IMR-90 (cell line): Measurements from ENCODE around the gene MFAP3. TPM values are rescaled to one million over a fixed set of nuclear protein-coding genes. Genes with fewer than 3 reads are reported as not detected.

Experiments
- ATAC-seq: fragments of 200-7000 bp; cut with Tn5 transposase; 2 replicates; pipeline ENCODE4 v1.9.1; 2020; ENCODE audit warnings: low read depth, mild to moderate bottlenecking, moderate library complexity
- BruUV-seq: library from RNA; stranded (reverse); fragments of 400-500 nt; replicated peaks from 2 replicates; lab custom pipeline; 2021; lab: Mats Ljungman, UMichigan
- CTCF ChIA-PET: fragments of 300-600 bp; formaldehyde crosslinking; extraction: SDS; loops from one replicate; lab custom pipeline; 2021; ENCODE audit warnings: antibody characterized with exemption; lab: Yijun Ruan, JAX
- POLR2A ChIA-PET: fragments of 300-600 bp; sonication (Branson Sonifier 250); formaldehyde crosslinking; loops from one replicate; lab custom pipeline; 2022; ENCODE audit warnings: antibody characterized with exemption; ENCODE audit not compliant: unreplicated experiment; lab: Charles Lee
- DNase-seq: peaks from one replicate; pipeline ENCODE4 v3.0.0; 2013
- H2AFZ ChIP-seq: replicated peaks from 2 replicates; pipeline ENCODE3; 2013; ENCODE audit warnings: low read length, mild to moderate bottlenecking; ENCODE audit not compliant: poor library complexity
- H2AK5ac ChIP-seq: 2 replicates; pipeline ENCODE4 v1.6.1; 2013; ENCODE audit warnings: low read depth, low read length, inconsistent platforms
- H2AK9ac ChIP-seq: replicated peaks from 2 replicates; pipeline ENCODE3; 2013; ENCODE audit warnings: mild to moderate bottlenecking, low read depth, low read length, moderate library complexity; ENCODE audit not compliant: poor library complexity
- H2BK120ac ChIP-seq: 2 replicates; pipeline ENCODE4 v1.6.1; 2013; ENCODE audit warnings: low read depth, low read length, inconsistent platforms
- H2BK15ac ChIP-seq: 3 replicates; pipeline ENCODE4 v1.6.1; 2013; ENCODE audit warnings: low read depth, low read length, inconsistent platforms
- H2BK20ac ChIP-seq: 2 replicates; pipeline ENCODE4 v1.6.1; 2013; ENCODE audit warnings: low read depth, mild to moderate bottlenecking, inconsistent platforms, low read length, moderate library complexity
- H2BK5ac ChIP-seq: 2 replicates; pipeline ENCODE4 v1.6.1; 2013; ENCODE audit warnings: mild to moderate bottlenecking, low read depth, low read length, inconsistent platforms; ENCODE audit not compliant: poor library complexity, severe bottlenecking
- H3K14ac ChIP-seq: replicated peaks from 2 replicates; pipeline ENCODE4 v1.6.1; 2013; ENCODE audit warnings: low read depth, low read length, inconsistent platforms
- H3K18ac ChIP-seq: 2 replicates; pipeline ENCODE4 v1.6.1; 2013; ENCODE audit warnings: low read depth, low read length, control low read depth
- H3K23ac ChIP-seq: 2 replicates; pipeline ENCODE4 v1.6.1; 2013; ENCODE audit warnings: low read depth, low read length, inconsistent platforms
- H3K27ac ChIP-seq: 2 replicates; pipeline ENCODE4 v1.5.1; 2013; ENCODE audit warnings: mild to moderate bottlenecking, control low read depth, low read length; ENCODE audit not compliant: insufficient read depth
- H3K27me3 ChIP-seq: 2 replicates; pipeline ENCODE4 v1.6.1; 2013; ENCODE audit warnings: low read length; ENCODE audit not compliant: control insufficient read depth, insufficient read depth
- H3K36me3 ChIP-seq: 2 replicates; pipeline ENCODE4 v1.6.1; 2013; ENCODE audit warnings: low read length, mixed read lengths; ENCODE audit not compliant: control insufficient read depth, insufficient read depth
- H3K4ac ChIP-seq: 2 replicates; pipeline ENCODE4 v1.6.1; 2013; ENCODE audit warnings: low read depth, low read length, inconsistent platforms
- H3K4me1 ChIP-seq: 2 replicates; pipeline ENCODE4 v1.6.1; 2013; ENCODE audit warnings: low read length, mixed read lengths; ENCODE audit not compliant: control insufficient read depth, insufficient read depth
- H3K4me2 ChIP-seq: 2 replicates; pipeline ENCODE4 v1.6.1; 2013; ENCODE audit warnings: low read depth, mild to moderate bottlenecking, control low read depth, low read length, moderate library complexity
- H3K4me3 ChIP-seq: 2 replicates; pipeline ENCODE4 v1.5.1; 2013; ENCODE audit warnings: low read depth, mild to moderate bottlenecking, control low read depth, low read length, moderate library complexity; ENCODE audit not compliant: insufficient read depth
- H3K56ac ChIP-seq: 2 replicates; pipeline ENCODE4 v1.6.1; 2013; ENCODE audit warnings: low read length, inconsistent platforms; ENCODE audit not compliant: insufficient read depth; ENCODE audit errors: extremely low read depth
- H3K79me1 ChIP-seq, 2 experiments: 2 replicates each; pipeline ENCODE4 v1.6.1; 2013; ENCODE audit warnings: low read length in 2 of 2, inconsistent platforms in 1 of 2, low read depth in 1 of 2
- H3K9ac ChIP-seq: 2 replicates; pipeline ENCODE4 v1.6.1; 2013; ENCODE audit warnings: low read depth, low read length, control low read depth
- H3K9me1 ChIP-seq: 2 replicates; pipeline ENCODE4 v1.6.1; 2013; ENCODE audit warnings: low read length, inconsistent platforms; ENCODE audit not compliant: insufficient read depth
- H3K9me3 ChIP-seq: 2 replicates; pipeline ENCODE4 v1.6.1; 2013; ENCODE audit warnings: low read length; ENCODE audit not compliant: control insufficient read depth, insufficient read depth
- H4K20me1 ChIP-seq: 2 replicates; pipeline ENCODE4 v1.6.1; 2013; ENCODE audit warnings: low read length, inconsistent platforms; ENCODE audit not compliant: insufficient read depth
- H4K5ac ChIP-seq: 2 replicates; pipeline ENCODE4 v1.6.1; 2013; ENCODE audit warnings: mild to moderate bottlenecking, low read depth, low read length, control low read depth
- H4K8ac ChIP-seq, 2 experiments: 2 replicates each; pipeline ENCODE4 v1.6.1; 2013; ENCODE audit warnings: low read depth in 2 of 2, low read length in 2 of 2, control low read depth in 1 of 2, inconsistent platforms in 1 of 2
- H4K91ac ChIP-seq: 2 replicates; pipeline ENCODE4 v1.6.1; 2013; ENCODE audit warnings: low read depth, low read length, inconsistent platforms; ENCODE audit not compliant: insufficient read depth
- BHLHE40 ChIP-seq: fragments of 150-350 bp; IDR thresholded peaks from 2 replicates; pipeline ENCODE4 v1.6.1; 2016; ENCODE audit warnings: mild to moderate bottlenecking, low read depth, low read length
- CEBPB ChIP-seq: IDR thresholded peaks from 2 replicates; pipeline ENCODE4 v1.6.1; 2012; ENCODE audit warnings: low read depth, low read length, improper control_type of control experiment
- FOS ChIP-seq: fragments of 150-350 bp; IDR thresholded peaks from 2 replicates; pipeline ENCODE4 v1.6.1; 2016; ENCODE audit warnings: low read depth, low read length
- MAFK ChIP-seq: IDR thresholded peaks from 2 replicates; pipeline ENCODE4 v1.6.1; 2012; ENCODE audit warnings: low read depth, low read length, improper control_type of control experiment
- POLR2A ChIP-seq: IDR thresholded peaks from 2 replicates; pipeline ENCODE4 v1.6.1; 2012; ENCODE audit warnings: mild to moderate bottlenecking, low read depth, low read length
- RAD21 ChIP-seq: IDR thresholded peaks from 2 replicates; pipeline ENCODE4 v1.6.1; 2012; ENCODE audit warnings: low read length, improper control_type of control experiment
- RCOR1 ChIP-seq: IDR thresholded peaks from 2 replicates; pipeline ENCODE4 v1.6.1; 2012; ENCODE audit warnings: mild to moderate bottlenecking, low read length, improper control_type of control experiment; ENCODE audit not compliant: insufficient replicate concordance
- RFX5 ChIP-seq: IDR thresholded peaks from 2 replicates; pipeline ENCODE4 v1.8.0; 2012; ENCODE audit warnings: low read depth, mild to moderate bottlenecking, low read length, moderate library complexity
- SMC3 ChIP-seq: fragments of 150-350 bp; IDR thresholded peaks from 2 replicates; pipeline ENCODE4 v1.6.1; 2016; ENCODE audit warnings: low read depth, mild to moderate bottlenecking, antibody characterized with exemption, low read length, moderate library complexity
- WGBS, 2 experiments: methylation state at CpG; one replicate each; pipeline versions ENCODE4 v1.1.5 to v1.1.7; 2013; ENCODE audit warnings: missing lambda C conversion rate in 2 of 2; ENCODE audit not compliant: insufficient read length in 1 of 2; ENCODE audit errors: extremely low coverage in 2 of 2; 5-methylcytosine and 5-hydroxymethylcytosine counted together
- dilution Hi-C: fragments of 300-500 bp; cut with HindIII; formaldehyde crosslinking; loops from one replicate; pipeline ENCODE4 v1.14.3; 2018; ENCODE audit warnings: low sequenced_read_pairs; ENCODE audit not compliant: unreplicated experiment
- in situ Hi-C: fragments of 300-500 bp; cut with MboI; formaldehyde crosslinking; loops from 3 replicates; pipeline ENCODE4 v1.14.3; 2019; ENCODE audit warnings: low sequenced_read_pairs, inconsistent platforms, mixed read lengths
- intact Hi-C: fragments of 100-400 bp; cut with micrococcal nuclease; formaldehyde crosslinking; loops from 2 replicates; pipeline ENCODE4 v1.10.0; 2022
- polyA plus RNA-seq, 3 experiments: library from polyadenylated mRNA; depleted of rRNA; stranded (reverse); fragments of >200 nt; gene quantifications; 2 replicates each; pipeline ENCODE4 v1.2.3, GENCODE V29; 2012; ENCODE audit warnings: low replicate concordance in 1 of 3
- total RNA-seq: library from RNA; depleted of rRNA; stranded (reverse); fragments of >200 nt; gene quantifications from 2 replicates; pipeline ENCODE4 v1.2.3, GENCODE V29; 2012
- TF ChIP-seq, protein P1 (sequence below): fragments of 150-350 bp; IDR thresholded peaks from 2 replicates; pipeline ENCODE4 v1.6.1; 2016; ENCODE audit warnings: low read depth, mild to moderate bottlenecking, low read length, moderate library complexity, borderline replicate concordance

MFAP3 gene
- total and polyA plus RNA-seq, 2 of the 4 experiments (the other 2 are of a cell fraction) = 15.2 to 67.0 TPM

- 0 out of 2 replicates have a peak, but pooled peaks cover 7% of the 10 kb centered on the region for H4K20me1 ChIP-seq
- BruUV-seq = no TSS peak
- H3K36me3 ChIP-seq = peaks cover 3% of the 10 kb centered on the region; the same call in 1 of the 2 replicates
- TF ChIP-seq SMC3 (no peak), RAD21 (no peak), CEBPB (no peak), RFX5 (no peak), FOS (no peak), BHLHE40 (no peak), MAFK (no peak), RCOR1 (no peak), POLR2A (no peak)
- TF ChIP-seq, protein P1, sequence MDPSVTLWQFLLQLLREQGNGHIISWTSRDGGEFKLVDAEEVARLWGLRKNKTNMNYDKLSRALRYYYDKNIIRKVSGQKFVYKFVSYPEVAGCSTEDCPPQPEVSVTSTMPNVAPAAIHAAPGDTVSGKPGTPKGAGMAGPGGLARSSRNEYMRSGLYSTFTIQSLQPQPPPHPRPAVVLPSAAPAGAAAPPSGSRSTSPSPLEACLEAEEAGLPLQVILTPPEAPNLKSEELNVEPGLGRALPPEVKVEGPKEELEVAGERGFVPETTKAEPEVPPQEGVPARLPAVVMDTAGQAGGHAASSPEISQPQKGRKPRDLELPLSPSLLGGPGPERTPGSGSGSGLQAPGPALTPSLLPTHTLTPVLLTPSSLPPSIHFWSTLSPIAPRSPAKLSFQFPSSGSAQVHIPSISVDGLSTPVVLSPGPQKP = no peak
- DNase-seq = no peak
- no peak overlapping the region for H4K8ac ChIP-seq
- no peak overlapping the region for H3K9ac ChIP-seq
- dilution Hi-C loops (no loop called here), in situ Hi-C loops (no loop called here), intact Hi-C loops (no loop called here)
- no peaks in the 10 kb centered on the region; the same call in 1 of the 2 replicates for H3K9me1 ChIP-seq
- no peak overlapping the region for H3K18ac ChIP-seq
- H2BK5ac ChIP-seq = no peak overlapping the region
- H2AK9ac ChIP-seq = no peak overlapping the region
- H3K14ac ChIP-seq = no peak overlapping the region
- no CpG with 5 or more reads among the region's 3 CpGs for WGBS, 2 experiments
- no peak overlapping the region for H2BK120ac ChIP-seq
- peaks cover 3 to 8% of the 10 kb centered on the region in 2 experiments; a peak in 1 of 4 replicates for H3K79me1 ChIP-seq
- no peak overlapping the region for H2AFZ ChIP-seq
- H3K4me1 ChIP-seq = peaks cover 2% of the 10 kb centered on the region
- H2BK15ac ChIP-seq = no peak overlapping the region
- no peak overlapping the region for H3K4me2 ChIP-seq
- H3K56ac ChIP-seq = no peak overlapping the region
- H3K27me3 ChIP-seq = no peaks in the 10 kb centered on the region
- ATAC-seq = no peak
- H3K9me3 ChIP-seq = no peaks in the 10 kb centered on the region
- H3K27ac ChIP-seq = no peak overlapping the region
- no peak overlapping the region for H2BK20ac ChIP-seq
- no peak overlapping the region for H4K5ac ChIP-seq
- H3K4ac ChIP-seq = no peak overlapping the region
- H3K23ac ChIP-seq = no peak overlapping the region
- no peak overlapping the region for H4K91ac ChIP-seq
- ChIA-PET CTCF (no interaction called here), POLR2A (no interaction called here)
- H2AK5ac ChIP-seq = no peak overlapping the region
- no peak overlapping the region for H3K4me3 ChIP-seq
These were observed 21.8 kb downstream of the MFAP3 start for GRCh38 chr5:154060606-154061005.
